Measurements from ENCODE around the gene MICB.

GRCh38 chr6:31545291-31545690 is 47.3 kb downstream of the MICB start:
- no peak for TF ChIP-seq CTCF (IDR thresholded peaks at IDR 0.05)
- no peak for TF ChIP-seq JUN (CRISPR knock-in tag; IDR thresholded peaks at IDR 0.05)
- no peak for TF ChIP-seq CBFB (CRISPR knock-in tag; IDR thresholded peaks at IDR 0.05; ENCODE audit: low read depth)
- no peak for TF ChIP-seq ATF2 (CRISPR knock-in tag; IDR thresholded peaks at IDR 0.05; ENCODE audit: borderline replicate concordance, low read depth)
- TF ChIP-seq ZNF219 (CRISPR knock-in tag; IDR thresholded peaks at IDR 0.05; ENCODE audit: borderline replicate concordance), result no peak
- no peak for TF ChIP-seq ZNF423 (CRISPR knock-in tag; IDR thresholded peaks at IDR 0.05)
- TF ChIP-seq NR1H2 (CRISPR knock-in tag; IDR thresholded peaks at IDR 0.05), result no peak
- TF ChIP-seq CREB1 (CRISPR knock-in tag; IDR thresholded peaks at IDR 0.05), result no peak
- TF ChIP-seq IRF1 (CRISPR knock-in tag; IDR thresholded peaks at IDR 0.05), result no peak
- no peak for TF ChIP-seq TP53 (CRISPR knock-in tag; IDR thresholded peaks at IDR 0.05)
- no peak for TF ChIP-seq SMAD4 (CRISPR knock-in tag; IDR thresholded peaks at IDR 0.05)
- TF ChIP-seq MAX (CRISPR knock-in tag; IDR thresholded peaks at IDR 0.05), result no peak
